ENCODE measurements around the gene ABHD8. TPM values are rescaled to one million over a fixed set of nuclear protein-coding genes. Genes with fewer than 3 reads are reported as not detected.

The ABHD8 gene
- total RNA-seq, 1 donor from 2014 or later, result 6.1 TPM

- Histone ChIP-seq H3K27me3 (ENCODE audit: control insufficient read depth, insufficient read depth, low read length) (peaks cover 3% of the 10 kb centered on the region), H3K4me3 (ENCODE audit: low read depth, low read length) (no peak overlapping the region), H3K36me3 (ENCODE audit: control insufficient read depth, insufficient read depth, low read length) (peaks cover 16% of the 10 kb centered on the region)
- no peak for TF ChIP-seq CTCF (IDR thresholded peaks at IDR 0.05; ENCODE audit: insufficient read depth, low read length, severe bottlenecking)
- FAIRE-seq (no peak), DNase-seq (ENCODE audit: low read depth) (no peak)
Observed at GRCh38 chr19:17324357-17325114, 21.3 kb upstream of the ABHD8 start.

- TF ChIP-seq CTCF (IDR thresholded peaks at IDR 0.05; ENCODE audit: insufficient read depth, low read length, severe bottlenecking), result no peak
- Histone ChIP-seq H3K4me3 (ENCODE audit: low read depth, low read length) (no peak overlapping the region), H3K27me3 (ENCODE audit: control insufficient read depth, insufficient read depth, low read length) (no peaks in the 10 kb centered on the region), H3K36me3 (ENCODE audit: control insufficient read depth, insufficient read depth, low read length) (peaks cover 21% of the 10 kb centered on the region)
- FAIRE-seq (no peak), DNase-seq (ENCODE audit: low read depth) (no peak)
Observed at GRCh38 chr19:17323964-17324332, 20.7 kb upstream of the ABHD8 start.

GRCh38 chr19:17323300-17323963, 20.2 kb upstream of the ABHD8 start:
- DNase-seq (ENCODE audit: low read depth), result no peak
- no peak for TF ChIP-seq CTCF (IDR thresholded peaks at IDR 0.05; ENCODE audit: insufficient read depth, low read length, severe bottlenecking)
- no peak overlapping the region for H3K4me3 ChIP-seq (ENCODE audit: low read depth, low read length)
- H3K36me3 ChIP-seq (ENCODE audit: control insufficient read depth, insufficient read depth, low read length), result peaks cover 21% of the 10 kb centered on the region
- FAIRE-seq, result no peak
- H3K27me3 ChIP-seq (ENCODE audit: control insufficient read depth, insufficient read depth, low read length), result no peaks in the 10 kb centered on the region

- TF ChIP-seq CTCF (IDR thresholded peaks at IDR 0.05; ENCODE audit: insufficient read depth, low read length, severe bottlenecking), result no peak
- Histone ChIP-seq H3K36me3 (ENCODE audit: control insufficient read depth, insufficient read depth, low read length) (peaks cover 21% of the 10 kb centered on the region), H3K4me3 (ENCODE audit: low read depth, low read length) (no peak overlapping the region), H3K27me3 (ENCODE audit: control insufficient read depth, insufficient read depth, low read length) (no peaks in the 10 kb centered on the region)
- FAIRE-seq (no peak), DNase-seq (ENCODE audit: low read depth) (no peak)
Observed at GRCh38 chr19:17322854-17323253, 19.6 kb upstream of the ABHD8 start.

- FAIRE-seq (no peak), DNase-seq (ENCODE audit: low read depth) (no peak)
- H3K27me3 ChIP-seq (ENCODE audit: control insufficient read depth, insufficient read depth, low read length), result no peaks in the 10 kb centered on the region
- peaks cover 21% of the 10 kb centered on the region for H3K36me3 ChIP-seq (ENCODE audit: control insufficient read depth, insufficient read depth, low read length)
- no peak overlapping the region for H3K4me3 ChIP-seq (ENCODE audit: low read depth, low read length)
- no peak for TF ChIP-seq CTCF (IDR thresholded peaks at IDR 0.05; ENCODE audit: insufficient read depth, low read length, severe bottlenecking)
Observed at GRCh38 chr19:17321655-17322489, 18.6 kb upstream of the ABHD8 start.

All from bronchial epithelial cell (primary cell).